SK-N-MC (cell line): ENCODE results near the gene EML2.
A peak's percentile ranks its signal among the peaks of the same experiment; 100 is the strongest.

Source experiments
- DNase-seq: peaks from one replicate; pipeline ENCODE4 v3.0.0-alpha.2; 2011; ENCODE audit warnings: low read depth, low spot score
- H3K27ac ChIP-seq: fragments of 200-600 bp; sonication (generic); 2 replicates; pipeline ENCODE4 v1.5.1; 2016; ENCODE audit warnings: mixed run types
- H3K36me3 ChIP-seq: fragments of 200-600 bp; sonication (generic); 2 replicates; pipeline ENCODE4 v1.6.1; 2017; ENCODE audit warnings: antibody characterized with exemption, low read length, mixed read lengths; ENCODE audit not compliant: insufficient read depth
- H3K4me3 ChIP-seq: fragments of 200-600 bp; sonication (generic); 2 replicates; pipeline ENCODE4 v1.5.1; 2016
- H3K9ac ChIP-seq: fragments of 200-600 bp; sonication (generic); 2 replicates; pipeline ENCODE4 v1.8.0; 2017; ENCODE audit warnings: mixed run types, mixed read lengths; ENCODE audit not compliant: insufficient read length
- H3K9me3 ChIP-seq: fragments of 200-600 bp; sonication (generic); 2 replicates; pipeline ENCODE4 v1.6.1; 2017; ENCODE audit warnings: low read depth, mild to moderate bottlenecking, antibody characterized with exemption, low read length, moderate library complexity, mixed read lengths
- EZH2 ChIP-seq: fragments of 200-600 bp; sonication (generic); IDR thresholded peaks from one replicate; pipeline ENCODE4 v1.6.1; 2017; ENCODE audit warnings: antibody characterized with exemption
- FOXP2 ChIP-seq: optimal IDR thresholded peaks from 2 replicates; pipeline ENCODE3; 2011; ENCODE audit warnings: mild to moderate bottlenecking, moderate library complexity; ENCODE audit not compliant: insufficient read depth; ENCODE audit errors: extremely low read length, control extremely low read depth
- POLR2AphosphoS5 ChIP-seq: IDR thresholded peaks from 2 replicates; pipeline ENCODE4 v1.6.1; 2012; ENCODE audit warnings: mild to moderate bottlenecking, low read depth, low read length, borderline replicate concordance

EML2 gene

DNA sequence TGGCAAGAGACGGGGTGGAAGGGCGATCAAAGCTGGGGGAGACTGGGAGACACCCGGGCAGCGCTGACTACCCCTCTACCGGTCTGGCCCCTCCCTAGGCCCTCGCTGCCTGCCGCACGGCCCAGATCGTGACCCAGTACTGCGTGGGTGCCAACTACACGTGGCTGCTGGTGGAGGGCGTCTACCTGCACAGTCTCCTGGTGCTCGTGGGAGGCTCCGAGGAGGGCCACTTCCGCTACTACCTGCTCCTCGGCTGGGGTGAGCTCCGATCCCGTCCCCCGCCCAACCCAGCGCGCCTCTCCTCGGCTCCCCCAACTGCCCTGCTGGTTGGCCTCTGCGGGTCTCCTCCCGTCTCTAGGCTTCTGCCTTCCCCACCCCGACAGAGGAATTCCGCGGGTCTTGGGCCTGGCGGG is 37.7 kb upstream of the EML2 start:
- no peak overlapping the region for H3K9ac ChIP-seq
- TF ChIP-seq EZH2, result no peak
- H3K27ac ChIP-seq, result no peak overlapping the region
- no peaks in the 10 kb centered on the region for H3K9me3 ChIP-seq
- peak overlapping the region; percentile 71; the same call in 1 of the 2 replicates for H3K4me3 ChIP-seq
- no peak for DNase-seq
- no peaks in the 10 kb centered on the region for H3K36me3 ChIP-seq

DNA sequence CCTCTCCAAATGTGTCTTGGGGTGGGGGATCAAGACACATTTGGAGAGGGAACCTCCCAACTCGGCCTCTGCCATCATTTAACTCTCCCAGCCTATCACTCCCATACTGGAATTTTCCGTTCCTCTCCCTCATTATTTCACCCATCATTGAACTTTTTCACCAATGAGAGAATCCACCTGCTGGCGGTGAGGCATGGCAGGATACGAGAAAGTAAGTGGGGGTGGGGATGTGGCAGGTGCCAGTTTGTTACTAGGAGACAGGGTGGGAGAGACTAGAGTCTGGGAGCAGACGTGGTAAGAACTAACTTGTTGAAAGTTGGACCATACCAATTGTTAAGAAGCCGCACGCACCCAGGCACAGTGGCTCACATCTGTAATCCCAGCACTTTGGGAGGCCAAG is 35.7 kb upstream of the EML2 start:
- Histone ChIP-seq H3K36me3 (no peaks in the 10 kb centered on the region), H3K27ac (no peak overlapping the region), H3K9ac (no peak overlapping the region), H3K4me3 (no peak overlapping the region), H3K9me3 (no peaks in the 10 kb centered on the region)
- DNase-seq, result no peak
- no peak for TF ChIP-seq EZH2
- no peak for TF ChIP-seq POLR2AphosphoS5
- TF ChIP-seq FOXP2, result no peak

DNA sequence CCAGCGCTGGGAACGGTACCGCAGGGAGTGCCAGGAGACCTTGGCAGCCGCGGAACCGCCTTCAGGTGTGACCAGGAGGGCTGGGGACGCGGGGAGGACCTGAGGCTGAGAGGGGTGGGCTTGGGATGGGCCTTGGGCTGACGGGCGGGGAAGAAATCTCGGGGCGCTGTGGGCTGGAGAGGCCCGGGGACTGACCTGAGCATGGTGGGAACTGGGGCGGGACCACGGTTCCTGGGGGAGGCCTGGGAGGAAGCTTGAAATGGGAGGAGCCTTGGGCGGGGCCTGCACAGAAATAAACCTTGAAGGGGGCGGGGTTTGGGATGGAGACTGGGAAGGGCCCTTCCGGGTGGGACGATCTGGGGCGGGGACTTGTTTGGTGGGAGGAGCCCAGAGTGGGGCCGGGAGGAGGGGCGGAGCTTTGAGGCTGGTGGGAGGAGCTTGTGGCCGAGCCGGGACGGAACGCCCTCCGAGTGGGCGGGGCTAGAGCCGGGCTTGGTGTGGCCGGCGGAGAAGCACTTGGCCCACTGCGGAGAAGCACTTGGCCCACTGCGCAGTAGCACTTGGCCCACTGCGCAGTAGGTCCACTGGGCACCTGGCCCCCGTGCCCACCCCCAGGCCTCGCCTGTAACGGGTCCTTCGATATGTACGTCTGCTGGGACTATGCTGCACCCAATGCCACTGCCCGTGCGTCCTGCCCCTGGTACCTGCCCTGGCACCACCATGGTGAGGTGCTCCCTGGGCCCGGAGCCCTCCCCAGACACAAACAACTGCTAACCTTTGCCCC is 31.7 kb upstream of the EML2 start:
- Histone ChIP-seq H3K4me3 (no peak overlapping the region), H3K9ac (no peak overlapping the region)
- peak; percentile 32 for DNase-seq

DNA sequence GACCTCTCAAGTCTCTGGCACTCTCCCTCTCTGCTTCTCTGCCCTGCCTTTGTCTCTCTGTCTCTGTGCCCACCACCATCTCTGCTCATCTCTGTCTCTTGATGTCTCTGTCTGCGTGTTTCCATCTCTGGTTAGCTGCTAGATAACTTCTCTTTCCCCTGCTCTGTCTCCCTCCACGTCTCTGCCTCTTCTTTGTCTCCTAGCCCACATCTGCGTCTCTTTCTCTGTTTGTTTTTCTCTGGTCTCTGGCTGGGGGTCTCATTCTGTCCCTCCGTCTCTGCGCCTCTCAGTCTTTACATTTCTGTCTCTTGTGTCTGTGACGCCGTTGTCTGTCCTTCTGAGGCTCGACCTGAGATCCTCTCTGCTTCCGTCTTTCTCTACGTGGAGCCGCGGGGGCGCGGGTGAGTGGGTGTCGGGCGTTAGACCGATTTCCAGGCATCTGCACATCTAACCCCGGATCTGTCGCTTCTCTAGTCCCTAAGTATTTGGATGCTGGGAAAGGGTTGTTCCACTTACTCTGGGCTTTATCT is 29.2 kb upstream of the EML2 start:
- no peaks in the 10 kb centered on the region for H3K36me3 ChIP-seq
- no peaks in the 10 kb centered on the region for H3K9me3 ChIP-seq
- no peak for TF ChIP-seq POLR2AphosphoS5
- TF ChIP-seq EZH2, result no peak
- no peak for TF ChIP-seq FOXP2
- no peak for DNase-seq
- peak overlapping the region; percentile 86 for H3K4me3 ChIP-seq
- peak overlapping the region; percentile 60 for H3K9ac ChIP-seq
- H3K27ac ChIP-seq, result no peak overlapping the region

More for the DNA sequence above, 31.7 kb upstream of the EML2 start:
- Histone ChIP-seq H3K9me3 (no peaks in the 10 kb centered on the region), H3K27ac (no peak overlapping the region), H3K36me3 (no peaks in the 10 kb centered on the region)
- TF ChIP-seq EZH2 (no peak), FOXP2 (no peak), POLR2AphosphoS5 (no peak)

DNA sequence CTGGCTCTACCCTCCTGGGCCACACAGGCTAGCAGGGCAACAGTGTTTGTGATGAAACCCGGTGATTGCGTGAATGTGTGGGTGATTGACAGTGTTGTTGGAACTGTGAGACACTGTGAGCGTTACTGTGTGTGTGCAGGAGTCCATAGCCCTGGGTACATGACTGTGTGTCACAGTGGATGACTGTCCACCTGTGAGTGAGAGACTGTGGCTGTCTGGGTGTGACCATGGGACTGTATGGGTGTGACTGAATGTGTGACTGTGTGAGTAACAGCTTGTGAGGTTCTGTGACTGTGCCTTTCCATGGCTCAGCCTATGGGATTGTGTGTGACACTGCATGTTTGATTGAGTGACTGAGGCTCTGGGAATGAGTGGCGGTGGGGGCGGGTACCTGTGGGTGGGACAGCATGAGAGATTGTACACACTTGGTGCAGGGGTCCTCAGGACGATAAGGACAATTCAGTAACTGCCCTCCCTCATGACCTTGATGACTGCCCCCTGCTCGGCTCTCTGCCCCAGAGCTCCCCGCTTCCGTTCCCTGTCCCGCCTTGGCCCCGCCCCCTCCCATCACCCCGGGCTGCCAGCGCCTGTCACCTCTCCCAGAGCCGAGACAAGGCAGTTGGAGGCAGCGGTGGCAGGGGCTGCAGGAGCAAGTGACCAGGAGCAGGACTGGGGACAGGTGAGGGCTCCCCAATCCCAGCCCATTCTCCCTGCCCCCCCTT is 28.6 kb upstream of the EML2 start, which contains the start of gene GIPR:
Gene GIPR (plus strand): TSS at position 602 of the 722 bp plus-strand sequence. CDS start 1,300 bp downstream, outside the sequence.
- H3K9ac ChIP-seq, result peak within 1 kb of the TSS; percentile 60

DNA sequence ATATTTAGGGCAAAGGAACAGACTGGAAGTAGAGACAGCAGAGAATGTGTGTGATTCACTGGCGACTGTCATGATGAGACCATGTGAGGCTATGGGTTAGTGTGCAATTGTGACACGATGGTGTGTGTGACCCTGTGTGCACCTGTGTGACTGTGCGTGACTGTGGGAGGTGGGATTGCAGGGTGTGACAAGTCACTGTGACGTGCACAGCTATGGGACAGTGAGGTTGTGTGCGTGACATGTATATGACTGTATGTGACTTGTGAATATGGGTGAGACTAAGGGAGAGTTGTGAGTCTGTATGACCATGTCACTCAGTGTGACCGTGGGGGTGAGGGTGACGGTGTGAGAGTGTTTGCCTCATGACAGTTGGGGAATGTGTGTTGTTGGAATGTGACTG is 25.4 kb upstream of the EML2 start:
- Histone ChIP-seq H3K9me3 (no peaks in the 10 kb centered on the region), H3K9ac (no peak overlapping the region), H3K27ac (no peak overlapping the region), H3K36me3 (no peaks in the 10 kb centered on the region), H3K4me3 (no peak overlapping the region)
- DNase-seq, result no peak
- TF ChIP-seq EZH2 (no peak), POLR2AphosphoS5 (no peak), FOXP2 (no peak)

More for the DNA sequence above, 28.6 kb upstream of the EML2 start, which contains the start of gene GIPR:
- no peaks in the 10 kb centered on the region for H3K9me3 ChIP-seq
- no peaks in the 10 kb centered on the region for H3K36me3 ChIP-seq
- peak within 1 kb of the TSS; percentile 86 for H3K4me3 ChIP-seq
- no peak within 1 kb of the TSS for H3K27ac ChIP-seq
- no peak for DNase-seq
- TF ChIP-seq FOXP2 (no peak), POLR2AphosphoS5 (no peak), EZH2 (no peak)

DNA sequence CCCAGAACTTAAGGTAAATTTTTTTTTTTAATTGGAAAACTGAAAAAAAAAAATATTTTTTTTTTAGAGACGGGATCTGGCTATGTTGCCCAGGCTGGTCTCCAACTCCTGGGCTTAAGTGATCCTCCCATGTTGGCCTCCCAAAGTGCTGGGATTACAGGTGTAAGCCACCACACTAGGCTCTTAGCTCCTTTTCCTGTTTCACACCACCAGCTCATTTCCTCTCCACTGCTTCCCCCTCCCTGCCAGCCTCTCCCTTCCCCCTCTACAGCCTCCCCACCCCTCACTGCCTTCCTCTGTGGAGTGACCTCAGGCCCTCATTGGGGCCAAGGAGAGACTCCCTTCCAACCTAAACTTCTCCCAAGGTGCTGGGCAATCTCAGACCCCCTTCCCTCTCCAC is 24.6 kb upstream of the EML2 start:
- Histone ChIP-seq H3K27ac (no peak overlapping the region), H3K9me3 (no peaks in the 10 kb centered on the region), H3K9ac (no peak overlapping the region), H3K36me3 (no peaks in the 10 kb centered on the region), H3K4me3 (no peak overlapping the region)
- TF ChIP-seq FOXP2 (no peak), EZH2 (no peak), POLR2AphosphoS5 (no peak)
- DNase-seq, result no peak

DNA sequence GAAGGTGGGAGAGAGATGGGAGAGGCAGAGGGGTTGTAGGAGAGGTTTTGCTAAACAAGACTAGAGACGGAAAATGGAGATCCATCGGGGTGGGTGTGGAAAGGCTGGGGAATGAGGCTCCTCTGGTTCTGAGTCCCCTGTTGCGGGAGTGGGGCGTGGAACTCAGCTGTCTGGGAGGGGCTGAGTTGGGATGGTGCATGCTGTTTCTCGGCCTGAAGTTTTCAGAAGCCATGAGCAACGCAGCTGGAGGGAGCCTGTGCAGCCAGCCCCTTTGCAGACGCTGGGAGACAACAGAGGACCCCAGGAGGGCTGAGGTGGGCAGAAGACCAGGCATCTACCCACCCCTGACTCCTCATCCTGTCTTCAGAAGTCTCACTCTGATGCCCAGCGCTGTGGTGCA is 21.4 kb upstream of the EML2 start:
- no peak overlapping the region for H3K27ac ChIP-seq
- H3K9me3 ChIP-seq, result no peaks in the 10 kb centered on the region
- no peak for DNase-seq
- TF ChIP-seq POLR2AphosphoS5, result no peak
- H3K9ac ChIP-seq, result no peak overlapping the region
- no peak overlapping the region for H3K4me3 ChIP-seq
- H3K36me3 ChIP-seq, result no peaks in the 10 kb centered on the region
